ENCODE measurements around the gene NEK4.

The NEK4 gene

GRCh38 chr3:52810923-52811322 is 40.2 kb upstream of the NEK4 start:
- Histone ChIP-seq H3K79me2 (ENCODE audit: low read length) (no peaks in the 10 kb centered on the region), H3K27ac (ENCODE audit: low read length) (no peak overlapping the region), H3K9me3 (ENCODE audit: insufficient read depth, low read length) (no peaks in the 10 kb centered on the region), H3K36me3 (replicated peaks; ENCODE audit: low read depth, low read length) (no peaks in the 10 kb centered on the region), H3K4me2 (ENCODE audit: low read length) (no peak overlapping the region), H3K4me3 (ENCODE audit: low read length) (no peak overlapping the region), H4K20me1 (ENCODE audit: insufficient read depth, low read length) (no peaks in the 10 kb centered on the region), H3K4me1 (ENCODE audit: low read length) (no peaks in the 10 kb centered on the region), H3K27me3 (ENCODE audit: low read depth, low read length) (no peaks in the 10 kb centered on the region), H2AFZ (ENCODE audit: low read depth, low read length) (no peak overlapping the region), H3K9ac (ENCODE audit: low read length) (no peak overlapping the region)
- no peak for TF ChIP-seq EZH2phosphoT487 (IDR thresholded peaks at IDR 0.05; ENCODE audit: low read depth)
- TF ChIP-seq CTCF (IDR thresholded peaks at IDR 0.05; ENCODE audit: low read depth, low read length), result no peak

DNA sequence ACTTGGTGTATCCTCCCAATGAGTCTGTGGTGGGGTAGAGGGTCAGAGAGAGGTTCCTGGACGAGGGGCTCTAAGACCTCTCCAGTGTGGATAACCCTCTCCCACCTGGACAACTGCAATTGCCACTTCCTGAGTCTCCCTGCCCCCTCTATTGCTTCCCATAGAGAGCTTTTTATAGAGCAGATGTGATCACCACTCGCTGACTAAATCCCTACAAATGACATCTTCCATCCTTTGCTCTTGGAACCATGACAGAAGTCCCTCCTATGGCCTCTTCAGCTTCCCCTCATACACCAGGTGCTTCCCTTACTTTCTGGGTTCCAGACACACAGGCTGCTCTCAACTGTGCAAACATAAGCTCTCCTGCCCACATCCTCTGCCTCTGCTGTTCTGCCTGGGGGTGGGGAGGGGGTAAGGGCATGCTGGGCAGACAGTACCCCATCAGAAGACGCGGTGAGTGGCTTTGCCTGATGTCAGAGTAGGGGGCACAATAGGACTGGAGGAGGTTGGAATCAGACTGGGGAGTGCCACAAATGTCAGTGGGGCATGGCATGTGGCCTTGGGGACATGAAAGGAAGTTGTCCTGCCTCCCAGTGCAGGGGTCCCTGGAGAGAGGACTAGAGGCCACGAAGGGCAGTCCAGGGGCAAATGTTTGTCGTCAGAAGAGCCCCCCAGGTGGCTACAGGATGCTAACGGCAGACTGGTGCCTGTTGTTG is 39.1 kb upstream of the NEK4 start:
- Histone ChIP-seq H3K4me2 (ENCODE audit: low read length) (no peak overlapping the region), H3K4me1 (ENCODE audit: low read length) (no peaks in the 10 kb centered on the region), H3K79me2 (ENCODE audit: low read length) (no peaks in the 10 kb centered on the region), H3K4me3 (ENCODE audit: low read length) (no peak overlapping the region), H3K36me3 (replicated peaks; ENCODE audit: low read depth, low read length) (no peaks in the 10 kb centered on the region), H3K9ac (ENCODE audit: low read length) (no peak overlapping the region), H3K9me3 (ENCODE audit: insufficient read depth, low read length) (no peaks in the 10 kb centered on the region), H2AFZ (ENCODE audit: low read depth, low read length) (no peak overlapping the region), H3K27ac (ENCODE audit: low read length) (no peak overlapping the region), H3K27me3 (ENCODE audit: low read depth, low read length) (no peaks in the 10 kb centered on the region), H4K20me1 (ENCODE audit: insufficient read depth, low read length) (no peaks in the 10 kb centered on the region)
- no peak for TF ChIP-seq EZH2phosphoT487 (IDR thresholded peaks at IDR 0.05; ENCODE audit: low read depth)
- TF ChIP-seq CTCF (IDR thresholded peaks at IDR 0.05; ENCODE audit: low read depth, low read length), result no peak

- no peak overlapping the region for H3K4me3 ChIP-seq (ENCODE audit: low read length)
- H3K4me2 ChIP-seq (ENCODE audit: low read length), result no peak overlapping the region
- no peaks in the 10 kb centered on the region for H3K4me1 ChIP-seq (ENCODE audit: low read length)
- no peaks in the 10 kb centered on the region for H3K9me3 ChIP-seq (ENCODE audit: insufficient read depth, low read length)
- H4K20me1 ChIP-seq (ENCODE audit: insufficient read depth, low read length), result no peaks in the 10 kb centered on the region
- no peaks in the 10 kb centered on the region for H3K27me3 ChIP-seq (ENCODE audit: low read depth, low read length)
- no peak for TF ChIP-seq EZH2phosphoT487 (IDR thresholded peaks at IDR 0.05; ENCODE audit: low read depth)
- no peak for TF ChIP-seq CTCF (IDR thresholded peaks at IDR 0.05; ENCODE audit: low read depth, low read length)
- H3K9ac ChIP-seq (ENCODE audit: low read length), result no peak overlapping the region
- no peak overlapping the region for H3K27ac ChIP-seq (ENCODE audit: low read length)
- no peak overlapping the region for H2AFZ ChIP-seq (ENCODE audit: low read depth, low read length)
- H3K36me3 ChIP-seq (replicated peaks; ENCODE audit: low read depth, low read length), result no peaks in the 10 kb centered on the region
- no peaks in the 10 kb centered on the region for H3K79me2 ChIP-seq (ENCODE audit: low read length)
Measured at GRCh38 chr3:52809149-52809548, 38.4 kb upstream of the NEK4 start.

GRCh38 chr3:52805270-52806039 is 34.7 kb upstream of the NEK4 start:
- Histone ChIP-seq H3K27ac (ENCODE audit: low read length) (no peak overlapping the region), H3K4me3 (ENCODE audit: low read length) (no peak overlapping the region), H3K27me3 (ENCODE audit: low read depth, low read length) (no peaks in the 10 kb centered on the region), H4K20me1 (ENCODE audit: insufficient read depth, low read length) (no peaks in the 10 kb centered on the region), H3K9me3 (ENCODE audit: insufficient read depth, low read length) (no peaks in the 10 kb centered on the region), H3K4me1 (ENCODE audit: low read length) (no peaks in the 10 kb centered on the region), H3K4me2 (ENCODE audit: low read length) (no peak overlapping the region), H3K79me2 (ENCODE audit: low read length) (no peaks in the 10 kb centered on the region), H3K36me3 (replicated peaks; ENCODE audit: low read depth, low read length) (no peaks in the 10 kb centered on the region), H2AFZ (ENCODE audit: low read depth, low read length) (no peak overlapping the region), H3K9ac (ENCODE audit: low read length) (no peak overlapping the region)
- TF ChIP-seq CTCF (IDR thresholded peaks at IDR 0.05; ENCODE audit: low read depth, low read length) (no peak), EZH2phosphoT487 (IDR thresholded peaks at IDR 0.05; ENCODE audit: low read depth) (no peak)
